GM10266 (cell line): ENCODE data around the gene TMED3.

Experiments used
- DNase-seq: peaks from one replicate; pipeline ENCODE4 v3.0.0; 2012; ENCODE audit errors: extremely low spot score
- CTCF ChIP-seq: IDR thresholded peaks from 2 replicates; pipeline ENCODE4 v1.5.1; 2012; ENCODE audit warnings: mild to moderate bottlenecking, low read depth; ENCODE audit not compliant: control insufficient read depth, insufficient read depth; ENCODE audit errors: missing control alignments

The TMED3 gene

GRCh38 chr15:79365765-79366164 lies 54.9 kb downstream of the TMED3 start:
- no peak for TF ChIP-seq CTCF
- no peak for DNase-seq

- no peak for DNase-seq
- no peak for TF ChIP-seq CTCF
Measured at GRCh38 chr15:79366691-79367090, 55.8 kb downstream of the TMED3 start.

GRCh38 chr15:79370716-79371115 lies 59.8 kb downstream of the TMED3 start:
- TF ChIP-seq CTCF, result no peak
- DNase-seq, result no peak

- no peak for TF ChIP-seq CTCF
- no peak for DNase-seq
Measured at GRCh38 chr15:79371591-79371990, 60.7 kb downstream of the TMED3 start.

GRCh38 chr15:79372428-79372827 lies 61.5 kb downstream of the TMED3 start:
- TF ChIP-seq CTCF, result no peak
- no peak for DNase-seq
